GM10248 (cell line): ENCODE results near the gene UBL7.

Source experiments
- CTCF ChIA-PET: fragments of 300-600 bp; sonication (Branson Sonifier 250); formaldehyde crosslinking; extraction: SDS; loops from one replicate; lab custom pipeline; 2021; ENCODE audit warnings: antibody characterized with exemption; lab: Yijun Ruan, JAX
- POLR2A ChIA-PET: fragments of 350-650 bp; sonication (Branson Sonifier 250); formaldehyde crosslinking; extraction: SDS; loops from one replicate; lab custom pipeline; 2020; ENCODE audit warnings: antibody characterized with exemption; lab: Yijun Ruan, JAX
- DNase-seq: peaks from one replicate; pipeline ENCODE4 v3.0.0; 2012; ENCODE audit errors: extremely low spot score
- TF ChIP-seq, protein P1 (sequence below): IDR thresholded peaks from 2 replicates; pipeline ENCODE4 v1.5.1; 2012; ENCODE audit warnings: mild to moderate bottlenecking, low read depth; ENCODE audit errors: extremely low read depth, missing control alignments, control extremely low read depth

Gene UBL7

DNA sequence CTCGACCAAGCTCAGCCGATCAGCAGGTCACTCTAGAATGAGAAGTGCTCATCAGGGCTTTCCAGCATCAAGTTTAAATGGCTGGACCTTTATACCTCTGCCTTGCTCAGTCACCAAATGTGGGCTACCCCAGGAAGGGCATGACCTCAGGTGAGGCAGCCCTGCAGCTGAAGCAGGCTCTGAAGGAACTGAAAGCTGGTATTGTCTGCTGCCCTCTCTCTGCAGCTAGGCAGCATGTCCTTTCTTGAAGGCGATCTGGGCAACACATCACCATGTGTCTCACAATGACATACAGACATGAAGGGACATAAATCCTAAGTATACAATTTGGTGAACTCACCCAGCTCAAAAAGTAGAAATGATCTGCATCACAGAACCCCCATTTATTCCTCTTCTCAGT is 41.3 kb upstream of the UBL7 start:
- DNase-seq: no peak
- CTCF ChIA-PET: interaction anchor here (0.7 to 1.2 kb wide), 3 partner anchors 12 to 72 kb away, joined by 3 to 8 read pairs (median 3); no protein-coding TSS in a partner anchor
- TF ChIP-seq, protein P1, sequence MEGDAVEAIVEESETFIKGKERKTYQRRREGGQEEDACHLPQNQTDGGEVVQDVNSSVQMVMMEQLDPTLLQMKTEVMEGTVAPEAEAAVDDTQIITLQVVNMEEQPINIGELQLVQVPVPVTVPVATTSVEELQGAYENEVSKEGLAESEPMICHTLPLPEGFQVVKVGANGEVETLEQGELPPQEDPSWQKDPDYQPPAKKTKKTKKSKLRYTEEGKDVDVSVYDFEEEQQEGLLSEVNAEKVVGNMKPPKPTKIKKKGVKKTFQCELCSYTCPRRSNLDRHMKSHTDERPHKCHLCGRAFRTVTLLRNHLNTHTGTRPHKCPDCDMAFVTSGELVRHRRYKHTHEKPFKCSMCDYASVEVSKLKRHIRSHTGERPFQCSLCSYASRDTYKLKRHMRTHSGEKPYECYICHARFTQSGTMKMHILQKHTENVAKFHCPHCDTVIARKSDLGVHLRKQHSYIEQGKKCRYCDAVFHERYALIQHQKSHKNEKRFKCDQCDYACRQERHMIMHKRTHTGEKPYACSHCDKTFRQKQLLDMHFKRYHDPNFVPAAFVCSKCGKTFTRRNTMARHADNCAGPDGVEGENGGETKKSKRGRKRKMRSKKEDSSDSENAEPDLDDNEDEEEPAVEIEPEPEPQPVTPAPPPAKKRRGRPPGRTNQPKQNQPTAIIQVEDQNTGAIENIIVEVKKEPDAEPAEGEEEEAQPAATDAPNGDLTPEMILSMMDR: no peak
- POLR2A ChIA-PET: interaction anchor here (1.0 kb wide), 1 partner anchor 39 kb away, joined by 3 read pairs; the partner anchor contains the start of gene ARID3B

DNA sequence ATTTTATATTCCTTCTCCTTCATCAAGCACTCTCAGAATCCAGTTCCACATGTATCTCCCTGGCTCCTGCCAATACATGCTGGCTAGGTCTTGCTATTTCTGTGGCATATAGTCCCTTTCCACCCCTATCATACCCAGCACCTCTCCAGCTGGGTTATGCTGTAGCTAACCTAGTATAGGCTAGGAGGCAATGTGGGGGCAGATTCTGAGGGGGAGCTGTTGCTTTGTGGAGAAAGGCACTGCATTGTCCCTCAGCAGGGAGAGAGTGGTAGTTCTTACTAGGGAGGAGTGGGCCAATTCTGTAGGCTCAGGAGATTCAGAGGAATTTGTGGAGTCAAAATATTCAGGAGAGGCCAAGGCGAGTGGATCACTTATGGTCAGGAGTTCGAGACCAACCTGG is 39.4 kb upstream of the UBL7 start:
- POLR2A ChIA-PET: no interaction called here
- CTCF ChIA-PET: interaction anchor here (1.0 to 1.6 kb wide), 3 partner anchors 11 to 118 kb away, joined by 3 to 4 read pairs (median 3); no protein-coding TSS in a partner anchor

DNA sequence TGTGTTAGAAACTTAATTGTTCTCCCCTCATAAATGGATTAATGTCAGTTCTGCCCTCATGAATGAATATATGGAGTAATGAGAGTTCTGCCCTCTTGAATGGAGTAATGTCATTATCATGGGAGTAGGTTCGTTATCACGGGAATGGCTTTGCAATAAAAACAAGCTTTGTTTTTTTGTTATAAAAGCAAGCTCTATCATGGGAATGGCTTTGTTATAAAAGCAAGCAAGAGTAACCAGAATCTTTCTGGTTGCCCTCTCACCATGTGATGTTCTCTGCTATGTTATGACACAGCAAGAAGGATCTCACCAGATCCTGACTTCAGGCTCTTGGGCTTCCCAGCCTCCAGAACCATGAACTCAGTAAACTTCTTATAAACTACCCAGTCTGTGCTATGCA is 38.4 kb upstream of the UBL7 start:
- TF ChIP-seq, protein P1: no peak
- no peak for DNase-seq
- POLR2A ChIA-PET: no interaction called here
- CTCF ChIA-PET: interaction anchor here (1.0 to 1.3 kb wide), 3 partner anchors 10 to 34 kb away, joined by 3 to 5 read pairs (median 4); no protein-coding TSS in a partner anchor

More for the DNA sequence above, 39.4 kb upstream of the UBL7 start:
- no peak for DNase-seq
- TF ChIP-seq, protein P1: no peak

DNA sequence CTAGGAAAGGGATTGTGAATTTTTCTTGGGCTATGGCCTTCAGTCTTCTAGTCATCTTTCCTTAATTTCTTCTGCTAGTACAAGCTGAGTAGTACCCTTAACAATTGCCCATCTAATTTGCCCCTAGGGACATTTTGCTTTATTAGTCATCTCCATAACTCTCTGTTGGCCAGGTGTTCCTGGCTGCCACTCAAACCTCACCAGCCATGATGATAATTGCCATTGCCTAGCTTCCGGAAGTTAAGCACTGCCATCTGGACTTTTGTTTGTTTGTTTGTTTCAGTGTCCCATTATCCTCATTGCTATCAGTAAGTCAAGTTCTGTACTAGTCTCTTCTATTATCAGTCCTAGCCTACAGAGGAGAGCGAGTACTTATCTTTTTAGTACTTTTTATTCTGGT is 36.6 kb upstream of the UBL7 start:
- DNase-seq: no peak
- TF ChIP-seq, protein P1: no peak
- POLR2A ChIA-PET: no interaction called here
- CTCF ChIA-PET: interaction anchor here (1.6 kb wide), 1 partner anchor 8 kb away, joined by 5 read pairs; no protein-coding TSS in a partner anchor

DNA sequence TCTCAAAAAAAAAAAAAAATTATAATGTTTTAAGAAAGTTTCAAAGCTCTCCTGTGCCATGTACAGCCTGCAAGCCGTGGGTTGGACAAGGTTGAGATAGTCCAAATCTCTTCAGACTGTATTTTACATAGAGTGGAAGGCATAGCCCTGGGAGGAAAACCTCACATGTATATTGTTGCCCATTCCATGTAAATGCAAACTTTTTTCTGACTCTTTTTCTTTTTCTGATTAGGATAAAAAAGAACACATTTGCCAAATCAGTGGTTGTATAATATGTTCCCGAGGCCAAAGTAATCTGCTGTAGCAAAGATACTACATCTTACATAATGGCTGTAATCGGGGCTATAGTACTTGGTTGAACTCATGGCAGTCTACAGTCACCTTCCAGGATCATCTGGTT is 35.7 kb upstream of the UBL7 start:
- ChIA-PET CTCF (interaction anchor here (1.0 kb wide), 1 partner anchor 35 kb away, joined by 3 read pairs; no protein-coding TSS in a partner anchor), POLR2A (no interaction called here)
- TF ChIP-seq, protein P1: no peak
- DNase-seq: no peak

DNA sequence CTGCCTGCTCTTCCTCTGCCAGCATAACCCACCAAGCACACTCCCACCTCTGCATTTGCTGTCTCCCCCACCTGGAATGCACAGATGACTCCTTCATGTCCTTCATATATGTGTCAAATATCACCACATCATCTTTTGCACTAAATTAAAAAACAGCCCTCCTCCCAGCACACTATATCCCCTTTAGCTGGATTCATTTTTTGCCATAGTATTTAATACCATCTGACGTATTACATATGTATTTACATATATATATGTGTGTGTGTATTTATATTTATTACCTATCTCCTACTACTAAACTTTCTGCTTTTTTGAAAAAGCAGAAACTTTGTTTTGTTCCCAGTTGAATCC is 29.4 kb upstream of the UBL7 start:
- DNase-seq: no peak
- TF ChIP-seq, protein P1: no peak
- ChIA-PET POLR2A (no interaction called here), CTCF (interaction anchor here (0.9 to 8.4 kb wide), 12 partner anchors 9 to 118 kb away, joined by 3 to 77 read pairs (median 4); no protein-coding TSS in a partner anchor)
